Motor neuron (in vitro differentiated cells): Measurements from ENCODE around the gene RPP14. TPM values are rescaled to one million over a fixed set of nuclear protein-coding genes. Genes with fewer than 3 reads are reported as not detected.
A peak's percentile ranks its signal among the peaks of the same experiment; 100 is the strongest.
"Not testable (repeated sequence)": the region's sequence is repeated elsewhere in the genome, so short reads cannot be mapped to it uniquely, and the experiment has no call there.

ENCODE experiments used
- ATAC-seq, 8 experiments: fragments of 200-7000 bp; cut with Tn5 transposase; replicated peaks in 6 of 8; 2 replicates each; pipeline ENCODE4 v1.8.0; 2021; ENCODE audit warnings: mild to moderate bottlenecking in 8 of 8, moderate library complexity in 8 of 8
- H3K27ac ChIP-seq, 2 donors: fragments of 250-450 bp; sonication (Bioruptor Pico); 2 replicates each; pipeline ENCODE4 v1.9.0; 2021; ENCODE audit warnings: antibody characterized with exemption in 2 of 2, mild to moderate bottlenecking in 2 of 2, moderate library complexity in 1 of 2
- H3K4me1 ChIP-seq, 2 donors: fragments of 250-450 bp; sonication (Bioruptor Pico); replicated peaks in 1 of 2; 2 replicates each; pipeline ENCODE4 v1.6.1; 2021; ENCODE audit warnings: antibody characterized with exemption in 2 of 2, mild to moderate bottlenecking in 2 of 2, moderate library complexity in 1 of 2
- H3K4me3 ChIP-seq, 5 donors: fragments of 250-450 bp; sonication (Bioruptor Pico); 2 replicates each; pipeline ENCODE4 v1.9.0; 2021; ENCODE audit warnings: antibody characterized with exemption in 5 of 5, mild to moderate bottlenecking in 5 of 5, moderate library complexity in 4 of 5
- WGBS, 10 experiments: fragments of 450-650 bp; shearing (Covaris generic); methylation state at CpG; one replicate each; pipeline ENCODE4 v1.0.0; 2022; 5-methylcytosine and 5-hydroxymethylcytosine counted together
- in situ Hi-C, 9 experiments: fragments of 400-800 bp; cut with MboI; loops; one replicate each; pipeline ENCODE4 v1.15.0; 2021; ENCODE audit warnings: low sequenced_read_pairs in 9 of 9, low pct_unique_long_range_greater_than_20kb in 2 of 9; ENCODE audit not compliant: unreplicated experiment in 9 of 9
- total RNA-seq, 8 experiments: library from RNA; unstranded; fragments of 300-600 nt; gene quantifications; 2 replicates each; pipeline versions ENCODE4 v1.2.3 to v1.2.4, GENCODE V29; 2022

The RPP14 gene
- total RNA-seq, 8 experiments from 2014 or later, result 10.3 to 17.6 (median 14.3) TPM

DNA sequence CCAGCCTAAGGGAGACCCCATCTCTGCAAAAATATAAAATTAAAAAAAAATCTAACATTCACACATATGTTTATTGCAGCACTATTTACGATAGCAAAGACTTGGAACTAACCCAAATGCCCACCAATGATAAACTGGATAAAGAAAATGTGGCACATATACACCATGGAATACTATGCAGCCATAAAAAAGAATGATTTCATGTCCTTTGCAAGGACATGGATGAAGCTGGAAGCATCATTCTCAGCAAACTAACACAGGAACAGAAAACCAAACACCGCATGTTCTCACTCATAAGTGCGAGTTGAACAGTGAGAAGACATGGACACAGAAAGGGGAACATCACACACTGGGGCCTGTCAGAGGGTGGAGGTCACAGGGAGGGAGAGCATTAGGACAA, 32.7 kb upstream of the RPP14 start:
- 80 to 100% (median 100%) methylated on average over 1 to 3 of the region's 3 CpGs; no CpG with 5 or more reads in 2 of the 10 experiments for WGBS, 10 experiments
- H3K4me3 ChIP-seq, H3K4me1 ChIP-seq, H3K27ac ChIP-seq, in situ Hi-C loops, ATAC-seq: not testable (repeated sequence)

DNA sequence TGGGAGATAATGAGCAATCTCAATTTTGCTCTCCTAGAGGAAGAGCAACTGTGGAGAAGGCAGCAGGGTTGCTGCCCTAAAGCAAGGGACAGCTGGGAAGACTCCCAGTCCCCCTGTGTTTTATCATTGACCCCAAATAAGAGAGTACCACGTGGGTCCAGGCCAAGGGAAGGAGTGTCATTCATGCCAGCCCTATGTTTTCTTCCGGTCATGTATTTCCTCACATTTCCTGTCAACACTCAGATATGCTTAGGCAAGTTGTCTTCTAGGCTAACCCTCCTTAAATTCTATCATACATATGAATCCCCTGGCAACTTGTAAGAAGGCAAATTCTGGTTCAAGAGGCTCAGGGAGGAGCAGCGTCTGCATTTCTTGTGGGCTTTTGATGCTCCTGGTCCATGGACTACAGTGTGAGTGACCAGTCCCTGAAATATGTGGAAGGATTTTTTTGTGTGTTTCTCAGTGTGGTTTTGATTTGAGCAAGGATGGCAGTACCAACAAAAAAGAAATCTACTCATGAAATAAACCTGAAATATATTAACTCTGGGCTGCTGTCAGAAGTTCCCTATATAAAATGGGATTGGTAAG, 31.9 kb upstream of the RPP14 start:
- in situ Hi-C loops, result no loop called here
- 31 to 100% (median 62%) methylated on average over 1 to 3 of the region's 3 CpGs; no CpG with 5 or more reads in 2 of the 10 experiments for WGBS, 10 experiments
- Histone ChIP-seq H3K4me3 (no peak overlapping the region), H3K4me1 (no peaks in the 10 kb centered on the region), H3K27ac (no peak overlapping the region)
- ATAC-seq, result no peak

DNA sequence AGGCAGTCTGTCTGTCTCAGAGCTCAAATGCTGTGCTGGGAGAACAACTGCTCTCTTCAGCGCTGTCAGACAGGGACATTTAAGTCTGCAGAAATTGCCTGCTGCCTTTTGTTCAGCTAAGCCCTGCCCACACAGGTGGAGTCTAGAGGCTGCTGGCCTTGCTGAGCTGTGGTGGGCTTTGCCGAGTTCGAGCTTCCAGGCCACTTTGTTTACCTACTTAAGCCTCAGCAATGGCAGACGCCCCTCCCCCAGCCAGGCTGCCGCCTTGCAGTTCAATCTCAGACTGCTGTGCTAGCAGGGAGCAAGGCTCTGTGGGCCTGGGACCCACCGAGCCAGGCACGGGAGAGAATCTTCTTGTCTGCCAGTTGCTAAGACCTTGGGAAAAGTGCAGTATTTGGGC, 25.0 kb upstream of the RPP14 start:
- H3K4me3 ChIP-seq, result no peak overlapping the region
- H3K4me1 ChIP-seq, result peaks cover 0 to 4% of the 10 kb centered on the region in 2 donors
- H3K27ac ChIP-seq, result no peak overlapping the region
- WGBS, 10 experiments, result 65 to 100% (median 83%) methylated on average over 1 to 6 of the region's 7 CpGs; no CpG with 5 or more reads in 7 of the 10 experiments
- ATAC-seq, result no peak
- in situ Hi-C loops, result loop anchor here in 2 of 9 experiments (25.0 kb wide), 1 partner anchor 94 kb away; no protein-coding TSS in a partner anchor

DNA sequence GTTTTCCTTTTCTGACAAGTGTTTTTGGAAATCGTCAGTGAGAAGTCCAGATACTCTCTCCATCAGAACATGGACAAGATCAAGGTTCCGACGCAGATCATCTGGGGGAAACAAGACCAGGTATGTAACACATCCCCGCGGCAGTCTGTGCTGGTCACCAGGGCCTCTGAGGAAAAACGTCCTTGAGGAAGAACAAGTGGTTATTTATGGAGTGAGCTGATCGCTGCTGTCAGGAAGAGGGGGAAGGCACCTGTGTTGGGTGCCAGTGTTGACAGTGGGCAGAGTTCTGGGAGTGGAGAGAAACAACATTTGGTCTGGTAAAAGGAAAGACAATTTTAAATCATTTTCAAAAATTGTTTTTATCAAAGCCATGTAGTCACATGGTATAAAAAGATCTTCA, 20.7 kb upstream of the RPP14 start:
- ATAC-seq, result no peak
- no peak overlapping the region for H3K4me3 ChIP-seq
- WGBS, 10 experiments, result 69 to 100% (median 84%) methylated on average over 1 to 7 of the region's 7 CpGs; no CpG with 5 or more reads in 2 of the 10 experiments
- in situ Hi-C loops, result loop anchor here in 2 of 9 experiments (25.0 kb wide), 1 partner anchor 98 kb away; no protein-coding TSS in a partner anchor
- no peak overlapping the region for H3K27ac ChIP-seq
- H3K4me1 ChIP-seq, result peaks cover 0 to 4% of the 10 kb centered on the region in 2 donors

DNA sequence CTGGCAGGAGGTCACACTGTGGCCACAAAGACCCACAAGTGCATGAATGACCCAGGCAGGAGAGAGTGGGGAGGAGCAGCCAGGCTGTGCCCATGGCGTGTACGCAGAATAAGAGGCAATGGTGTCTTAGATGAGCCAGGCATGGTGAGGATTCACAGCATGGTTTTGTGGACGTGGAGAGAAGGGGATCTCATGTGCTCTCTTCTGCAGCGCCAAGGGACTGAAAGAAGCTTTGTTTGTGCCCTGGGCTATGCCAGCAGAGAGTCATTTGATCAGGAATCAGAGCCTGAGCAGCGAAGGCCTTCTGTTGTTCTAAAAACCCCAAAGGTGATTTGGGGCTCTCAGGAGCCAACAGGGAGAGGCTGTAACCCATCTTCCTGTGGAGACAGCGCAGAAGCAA, 18.7 kb upstream of the RPP14 start:
- WGBS, 10 experiments, result 73 to 100% (median 100%) methylated on average over 1 to 6 of the region's 6 CpGs; no CpG with 5 or more reads in 5 of the 10 experiments
- no peak for ATAC-seq
- no peaks in the 10 kb centered on the region for H3K4me1 ChIP-seq
- in situ Hi-C loops, result loop anchor here in 2 of 9 experiments (25.0 kb wide), 1 partner anchor 100 kb away; no protein-coding TSS in a partner anchor
- H3K4me3 ChIP-seq, result no peak overlapping the region
- H3K27ac ChIP-seq, result no peak overlapping the region

DNA sequence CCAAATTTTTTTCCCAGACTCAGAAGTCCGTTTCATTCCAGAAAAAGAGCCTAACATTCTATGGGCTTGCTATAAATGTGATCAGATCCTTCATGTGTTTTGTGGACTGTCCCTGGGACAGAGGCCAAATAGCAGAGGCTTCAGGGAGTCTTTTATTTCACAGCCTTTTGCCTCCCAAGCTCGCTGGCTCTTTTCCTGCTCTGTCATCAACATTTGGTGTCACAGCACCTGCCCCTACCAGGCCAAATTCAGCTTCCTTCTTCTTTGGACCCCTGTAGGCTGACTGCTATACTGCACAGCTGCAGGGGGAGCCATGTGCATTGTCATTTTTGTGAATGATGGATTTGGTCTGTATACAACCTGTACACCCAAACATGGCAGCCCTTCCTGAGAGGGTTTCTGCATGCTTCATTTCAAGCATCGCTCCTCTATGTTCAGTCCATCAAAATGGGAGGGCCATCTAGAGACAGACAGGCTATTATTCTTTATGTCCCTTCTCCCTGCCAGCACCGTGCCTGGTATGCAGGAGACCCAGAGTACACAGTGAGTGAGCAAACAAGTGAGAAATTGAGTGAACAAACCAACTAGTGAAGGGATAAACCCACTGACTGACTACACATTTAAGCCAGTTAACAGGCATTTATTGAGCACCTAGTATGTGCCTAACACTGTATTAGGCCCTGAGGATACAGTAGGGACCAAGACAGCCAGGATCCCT, 17.9 kb upstream of the RPP14 start:
- ATAC-seq, result no peak
- WGBS, 10 experiments, result 17 to 100% (median 72%) methylated on average over 1 to 4 of the region's 4 CpGs; no CpG with 5 or more reads in 2 of the 10 experiments
- H3K4me1 ChIP-seq, result no peaks in the 10 kb centered on the region
- H3K27ac ChIP-seq, result no peak overlapping the region
- H3K4me3 ChIP-seq, result no peak overlapping the region
- in situ Hi-C loops, result loop anchor here in 2 of 9 experiments (25.0 kb wide), 1 partner anchor 101 kb away; no protein-coding TSS in a partner anchor

DNA sequence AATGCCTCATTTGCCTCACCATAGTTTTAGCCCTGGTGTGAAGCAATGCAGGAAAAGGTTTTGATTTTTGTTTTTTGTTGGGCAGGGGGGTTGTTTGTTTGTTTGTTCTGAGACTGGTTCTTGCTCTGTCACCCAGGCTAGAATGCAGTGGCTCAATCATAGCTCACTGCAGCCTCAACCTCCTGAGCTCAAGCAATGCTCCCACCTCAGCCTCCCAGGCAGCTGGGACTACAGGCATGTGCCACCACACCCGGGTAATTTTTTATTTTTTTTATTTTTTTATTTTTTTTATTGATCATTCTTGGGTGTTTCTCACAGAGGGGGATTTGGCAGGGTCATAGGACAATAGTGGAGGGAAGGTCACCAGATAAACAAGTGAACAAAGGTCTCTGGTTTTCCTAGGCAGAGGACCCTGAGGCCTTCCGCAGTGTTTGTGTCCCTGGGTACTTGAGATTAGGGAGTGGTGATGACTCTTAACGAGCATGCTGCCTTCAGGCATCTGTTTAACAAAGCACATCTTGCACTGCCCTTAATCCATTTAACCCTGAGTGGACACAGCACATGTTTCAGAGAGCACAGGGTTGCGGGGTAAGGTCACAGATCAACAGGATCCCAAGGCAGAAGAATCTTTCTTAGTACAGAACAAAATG, 17.0 kb upstream of the RPP14 start:
- WGBS, 10 experiments, result 89 to 100% (median 100%) methylated on average over 1 of the region's 4 CpGs; no CpG with 5 or more reads in 5 of the 10 experiments
- not testable (repeated sequence) for H3K27ac ChIP-seq, H3K4me1 ChIP-seq, H3K4me3 ChIP-seq
- peak in 2 of 8 experiments; percentile 77 to 98 for ATAC-seq
- in situ Hi-C loops, result loop anchor here in 2 of 9 experiments (25.0 kb wide), 1 partner anchor 102 kb away; no protein-coding TSS in a partner anchor

DNA sequence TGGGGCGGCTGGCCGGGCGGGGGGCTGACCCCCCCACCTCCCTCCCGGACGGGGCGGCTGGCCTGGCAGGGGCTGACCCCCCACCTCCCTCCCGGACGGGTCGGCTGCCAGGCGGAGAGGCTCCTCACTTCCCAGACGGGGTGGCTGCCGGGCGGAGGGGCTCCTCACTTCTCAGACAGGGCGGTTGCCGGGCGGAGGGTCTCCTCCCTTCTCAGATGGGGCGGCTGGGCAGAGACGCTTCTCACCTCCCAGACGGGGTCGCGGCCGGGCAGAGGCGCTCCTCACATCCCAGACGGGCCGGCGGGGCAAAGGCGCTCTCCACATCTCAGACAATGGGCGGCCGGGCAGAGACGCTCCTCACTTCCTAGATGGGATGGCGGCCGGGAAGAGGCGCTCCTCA, 15.6 kb upstream of the RPP14 start:
- not testable (repeated sequence) for H3K4me3 ChIP-seq, H3K4me1 ChIP-seq, ATAC-seq, H3K27ac ChIP-seq
- no CpG with 5 or more reads among the region's 33 CpGs for WGBS, 10 experiments
- in situ Hi-C loops, result loop anchor here in 3 of 9 experiments (10.0 to 25.0 kb wide), 2 partner anchors 103 to 106 kb away; no protein-coding TSS in a partner anchor

- in situ Hi-C loops, result loop anchor here in 3 of 9 experiments (10.0 to 25.0 kb wide), 2 partner anchors 105 to 107 kb away; no protein-coding TSS in a partner anchor
- 47 to 94% (median 78%) methylated on average over 1 to 9 of the region's 9 CpGs for WGBS, 10 experiments
- peak in 1 of 8 experiments; percentile 39 for ATAC-seq
- Histone ChIP-seq H3K4me1 (no peaks in the 10 kb centered on the region), H3K27ac (no peak overlapping the region), H3K4me3 (no peak overlapping the region)
Observed at GRCh38 chr3:58291671-58292338, 14.2 kb upstream of the RPP14 start.

DNA sequence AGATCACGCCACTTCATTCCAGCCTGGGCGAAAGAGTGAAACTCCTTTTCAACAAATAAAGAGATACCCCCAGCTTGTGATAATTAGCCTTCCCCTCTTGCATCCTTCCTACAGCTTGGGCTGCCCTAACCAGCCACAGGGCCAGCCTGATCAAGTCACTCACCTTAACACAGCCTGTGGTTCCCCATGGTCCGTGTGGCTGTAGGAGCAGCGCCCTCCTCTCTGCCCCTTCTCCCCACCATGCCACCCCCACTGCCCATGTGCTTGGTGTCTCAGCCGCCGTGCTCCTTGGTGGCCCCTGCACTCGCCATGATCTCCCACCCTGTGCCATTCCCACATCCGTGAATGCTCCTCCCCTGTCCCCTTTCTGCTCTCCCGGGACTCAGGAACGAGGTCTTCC, 13.2 kb upstream of the RPP14 start:
- Histone ChIP-seq H3K4me1 (no peaks in the 10 kb centered on the region), H3K4me3 (no peak overlapping the region), H3K27ac (no peak overlapping the region)
- in situ Hi-C loops, result loop anchor here in 3 of 9 experiments (10.0 to 25.0 kb wide), 2 partner anchors 106 to 108 kb away; no protein-coding TSS in a partner anchor
- ATAC-seq, result no peak
- 89 to 90% methylated on average over 2 to 6 of the region's 10 CpGs; no CpG with 5 or more reads in 8 of the 10 experiments for WGBS, 10 experiments

DNA sequence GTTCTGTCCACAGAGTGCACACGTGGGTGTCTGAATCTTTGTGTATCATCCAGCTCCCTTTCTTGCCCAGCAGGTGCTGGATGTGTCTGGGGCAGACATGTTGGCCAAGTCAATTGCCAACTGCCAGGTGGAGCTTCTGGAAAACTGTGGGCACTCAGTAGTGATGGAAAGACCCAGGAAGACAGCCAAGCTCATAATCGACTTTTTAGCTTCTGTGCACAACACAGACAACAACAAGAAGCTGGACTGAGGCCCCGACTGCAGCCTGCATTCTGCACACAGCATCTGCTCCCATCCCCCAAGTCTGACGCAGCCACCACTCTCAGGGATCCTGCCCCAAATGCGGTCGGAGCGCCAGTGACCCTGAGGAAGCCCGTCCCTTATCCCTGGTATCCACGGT, 12.5 kb upstream of the RPP14 start:
- 0 to 100% (median 88%) methylated on average over 1 to 6 of the region's 9 CpGs; no CpG with 5 or more reads in 3 of the 10 experiments for WGBS, 10 experiments
- no peak overlapping the region for H3K4me3 ChIP-seq
- no peak for ATAC-seq
- in situ Hi-C loops, result loop anchor here in 3 of 9 experiments (10.0 to 25.0 kb wide), 2 partner anchors 106 to 109 kb away; no protein-coding TSS in a partner anchor
- H3K27ac ChIP-seq, result no peak overlapping the region
- no peaks in the 10 kb centered on the region for H3K4me1 ChIP-seq

DNA sequence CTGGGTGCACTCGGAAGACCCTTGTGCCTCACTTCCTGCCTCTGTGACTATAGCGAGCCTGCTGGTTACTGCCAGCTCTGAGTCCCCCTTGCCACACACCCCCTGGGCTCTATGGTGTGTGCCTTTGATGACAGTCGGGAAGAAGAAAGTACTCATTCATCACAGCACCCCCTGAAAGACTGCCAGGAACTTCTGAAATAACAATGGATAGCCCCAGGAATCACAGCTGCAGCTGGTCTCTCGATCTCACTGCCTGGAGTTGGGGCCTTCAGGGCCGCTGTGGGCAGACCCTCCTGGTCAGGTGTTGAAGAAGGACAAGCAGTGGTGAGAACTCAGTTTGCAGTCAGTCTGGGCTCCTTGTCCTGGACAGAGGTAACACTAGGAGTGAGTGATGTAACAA, 9.8 kb upstream of the RPP14 start:
- ATAC-seq, result no peak
- H3K4me1 ChIP-seq, result peaks cover 0 to 2% of the 10 kb centered on the region in 2 donors
- no peak overlapping the region for H3K4me3 ChIP-seq
- in situ Hi-C loops, result loop anchor here in 3 of 9 experiments (10.0 to 25.0 kb wide), 2 partner anchors 109 to 111 kb away; no protein-coding TSS in a partner anchor
- WGBS, 10 experiments, result 23 to 56% (median 40%) methylated on average over 3 to 4 of the region's 5 CpGs; no CpG with 5 or more reads in 7 of the 10 experiments
- H3K27ac ChIP-seq, result no peak overlapping the region
